Measurements from ENCODE around the gene KYNU. TPM values are rescaled to one million over a fixed set of nuclear protein-coding genes. Genes with fewer than 3 reads are reported as not detected.

KYNU gene
- total RNA-seq, 1 experiment from 2014 or later: 143 TPM

GRCh38 chr2:142981756-142982155 is 104.3 kb downstream of the KYNU start:
- no peak overlapping the region for H3K27ac Mint-ChIP-seq (ENCODE audit: low read depth, unreplicated experiment)
- ChIA-PET POLR2A (interaction anchor here (0.7 to 2.4 kb wide), 5 partner anchors 10 to 108 kb away, joined by 3 to 9 read pairs (median 4); partner anchors contain the start of gene KYNU), CTCF (interaction anchor here (0.6 to 10.4 kb wide), 15 partner anchors 7 to 312 kb away, joined by 3 to 81 read pairs (median 4); no protein-coding TSS in a partner anchor)
- no peak for DNase-seq (ENCODE audit: unreplicated experiment)
- H3K4me3 Mint-ChIP-seq (ENCODE audit: unreplicated experiment): no peak overlapping the region
- no peak for TF ChIP-seq CTCF (IDR thresholded peaks at IDR 0.05; ENCODE audit: unreplicated experiment)
- H3K4me1 Mint-ChIP-seq (ENCODE audit: insufficient read depth, unreplicated experiment): peaks cover 6% of the 10 kb centered on the region
- intact Hi-C loops (cut with micrococcal nuclease): loop anchor here (2.0 kb wide), 1 partner anchor 105 kb away; the partner anchor contains the start of gene KYNU
- no peaks in the 10 kb centered on the region for H3K27me3 Mint-ChIP-seq (ENCODE audit: insufficient read depth, unreplicated experiment)
- no TSS peak for BruUV-seq (replicated peaks)
- no peaks in the 10 kb centered on the region for H3K9me3 Mint-ChIP-seq (ENCODE audit: unreplicated experiment)
- H3K36me3 Mint-ChIP-seq (ENCODE audit: insufficient read depth, unreplicated experiment): peaks cover 46% of the 10 kb centered on the region

DNA sequence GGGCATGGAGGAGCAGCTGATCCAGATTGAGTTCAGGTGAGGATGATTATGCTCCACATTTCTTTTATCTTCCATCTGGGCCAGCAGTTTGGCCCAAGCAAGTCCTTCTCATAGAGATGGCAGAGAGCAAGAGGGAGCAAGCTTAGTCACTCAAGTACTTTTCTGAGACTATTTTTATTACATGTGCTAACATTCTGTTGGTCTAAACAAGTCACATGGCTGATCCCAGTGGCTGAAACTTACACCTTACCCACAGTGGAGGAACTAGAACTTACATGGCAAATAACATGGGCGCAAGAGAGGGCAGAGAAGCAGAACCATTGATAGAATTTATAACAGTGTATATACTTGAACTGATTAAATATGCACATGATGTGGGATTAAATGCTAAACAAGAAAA is 105.7 kb downstream of the KYNU start:
- no peaks in the 10 kb centered on the region for H3K9me3 Mint-ChIP-seq (ENCODE audit: unreplicated experiment)
- peak overlapping the region; percentile 46 for H3K27ac Mint-ChIP-seq (ENCODE audit: low read depth, unreplicated experiment)
- H3K27me3 Mint-ChIP-seq (ENCODE audit: insufficient read depth, unreplicated experiment): no peaks in the 10 kb centered on the region
- intact Hi-C loops (cut with micrococcal nuclease): no loop called here
- no peak for TF ChIP-seq CTCF (IDR thresholded peaks at IDR 0.05; ENCODE audit: unreplicated experiment)
- POLR2A ChIA-PET: no interaction called here
- BruUV-seq (replicated peaks): no TSS peak
- H3K4me3 Mint-ChIP-seq (ENCODE audit: unreplicated experiment): no peak overlapping the region
- peaks cover 58% of the 10 kb centered on the region for H3K36me3 Mint-ChIP-seq (ENCODE audit: insufficient read depth, unreplicated experiment)
- CTCF ChIA-PET: interaction anchor here (0.6 to 3.9 kb wide), 6 partner anchors 8 to 817 kb away, joined by 3 to 32 read pairs (median 3); no protein-coding TSS in a partner anchor
- H3K4me1 Mint-ChIP-seq (ENCODE audit: insufficient read depth, unreplicated experiment): peaks cover 6% of the 10 kb centered on the region
- DNase-seq (ENCODE audit: unreplicated experiment): no peak

DNA sequence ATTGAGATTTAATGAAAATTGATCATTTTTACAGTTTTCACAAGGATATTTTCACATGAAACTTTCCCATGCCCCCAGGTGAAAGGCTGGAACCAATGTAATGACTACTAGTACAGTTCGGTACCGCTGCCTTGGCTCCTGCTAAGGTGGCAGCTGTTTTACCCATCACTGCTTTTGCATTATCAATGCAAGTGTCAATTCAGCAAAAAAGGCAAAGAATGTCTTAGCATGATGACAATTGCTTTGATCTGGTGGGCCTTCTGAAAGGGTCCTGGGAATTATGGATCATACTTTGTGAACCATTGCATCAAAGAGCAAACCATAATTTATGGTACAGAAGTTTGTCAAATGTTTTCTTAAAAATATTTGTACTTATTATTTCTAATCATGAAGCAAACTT is 107.2 kb downstream of the KYNU start:
- intact Hi-C loops (cut with micrococcal nuclease): no loop called here
- ChIA-PET POLR2A (interaction anchor here (0.8 to 1.6 kb wide), 3 partner anchors 9 to 325 kb away, joined by 3 read pairs; no protein-coding TSS in a partner anchor), CTCF (interaction anchor here (1.0 to 3.9 kb wide), 2 partner anchors 8 to 302 kb away, joined by 3 to 32 read pairs; no protein-coding TSS in a partner anchor)
- peaks cover 13% of the 10 kb centered on the region for H3K4me1 Mint-ChIP-seq (ENCODE audit: insufficient read depth, unreplicated experiment)
- no peak overlapping the region for H3K27ac Mint-ChIP-seq (ENCODE audit: low read depth, unreplicated experiment)
- H3K36me3 Mint-ChIP-seq (ENCODE audit: insufficient read depth, unreplicated experiment): peaks cover 66% of the 10 kb centered on the region
- DNase-seq (ENCODE audit: unreplicated experiment): no peak
- H3K9me3 Mint-ChIP-seq (ENCODE audit: unreplicated experiment): no peaks in the 10 kb centered on the region
- no peak for TF ChIP-seq CTCF (IDR thresholded peaks at IDR 0.05; ENCODE audit: unreplicated experiment)
- no peaks in the 10 kb centered on the region for H3K27me3 Mint-ChIP-seq (ENCODE audit: insufficient read depth, unreplicated experiment)
- H3K4me3 Mint-ChIP-seq (ENCODE audit: unreplicated experiment): no peak overlapping the region
- BruUV-seq (replicated peaks): no TSS peak

- no peak for TF ChIP-seq CTCF (IDR thresholded peaks at IDR 0.05; ENCODE audit: unreplicated experiment)
- Mint-ChIP-seq H3K27ac (ENCODE audit: low read depth, unreplicated experiment) (no peak overlapping the region), H3K27me3 (ENCODE audit: insufficient read depth, unreplicated experiment) (no peaks in the 10 kb centered on the region), H3K4me1 (ENCODE audit: insufficient read depth, unreplicated experiment) (peaks cover 7% of the 10 kb centered on the region), H3K36me3 (ENCODE audit: insufficient read depth, unreplicated experiment) (peaks cover 79% of the 10 kb centered on the region), H3K4me3 (ENCODE audit: unreplicated experiment) (no peak overlapping the region), H3K9me3 (ENCODE audit: unreplicated experiment) (no peaks in the 10 kb centered on the region)
- intact Hi-C loops (cut with micrococcal nuclease): no loop called here
- CTCF ChIA-PET: interaction anchor here (0.7 to 5.0 kb wide), 5 partner anchors 11 to 385 kb away, joined by 3 to 69 read pairs (median 3); no protein-coding TSS in a partner anchor
- DNase-seq (ENCODE audit: unreplicated experiment): no peak
- POLR2A ChIA-PET: no interaction called here
- TSS peak; percentile 6 for BruUV-seq (replicated peaks)
Measured at GRCh38 chr2:142987044-142987443, 109.6 kb downstream of the KYNU start.
